Activated CD4-positive, CD25-positive, alpha-beta regulatory T cell treated with anti-CD3 and anti-CD28 coated beads, Interleukin-2, amount 50 U/mL, for 16 hours (primary cell): ENCODE measurements around the gene ADH1B.
"Not testable (repeated sequence)": the region's sequence is repeated elsewhere in the genome, so short reads cannot be mapped to it uniquely, and the experiment has no call there.

Experiments
- DNase-seq: peaks from one replicate; pipeline ENCODE4 v3.0.0-alpha.2; 2020; ENCODE audit warnings: low read depth, low spot score

ADH1B gene

GRCh38 chr4:99324361-99324760, 3.2 kb upstream of the ADH1B start:
- no peak for DNase-seq

- no peak for DNase-seq
These were observed 2.6 kb upstream of the ADH1B start for GRCh38 chr4:99323756-99324155.

- DNase-seq, result not testable (repeated sequence)
These were observed 3.4 kb downstream of the ADH1B start for GRCh38 chr4:99317811-99318210.

- DNase-seq, result no peak
These were observed 3.8 kb downstream of the ADH1B start for GRCh38 chr4:99317354-99317753.

GRCh38 chr4:99315839-99316238, 5.4 kb downstream of the ADH1B start:
- DNase-seq, result no peak

GRCh38 chr4:99314211-99314610, 7.0 kb downstream of the ADH1B start:
- DNase-seq, result no peak

GRCh38 chr4:99310389-99310788, 10.8 kb downstream of the ADH1B start:
- DNase-seq, result no peak

GRCh38 chr4:99305638-99306400, 15.4 kb downstream of the ADH1B start:
- no peak for DNase-seq

GRCh38 chr4:99301376-99302164, 19.6 kb downstream of the ADH1B start:
- DNase-seq, result no peak

- no peak for DNase-seq
These were observed 20.3 kb downstream of the ADH1B start for GRCh38 chr4:99300934-99301333.

- DNase-seq, result no peak
These were observed 27.8 kb downstream of the ADH1B start for GRCh38 chr4:99293357-99293756.

GRCh38 chr4:99290848-99291786, 30.1 kb downstream of the ADH1B start, which contains the start of gene ADH1A:
TSS of gene ADH1A (minus strand) at chr4:99290985. CDS start at chr4:99290914, 71 bp downstream.
- no peak for DNase-seq

GRCh38 chr4:99285387-99285786, 35.8 kb downstream of the ADH1B start:
- no peak for DNase-seq

- DNase-seq, result no peak
These were observed 38.5 kb downstream of the ADH1B start for GRCh38 chr4:99282731-99283130.

- no peak for DNase-seq
These were observed 39.9 kb downstream of the ADH1B start for GRCh38 chr4:99281261-99281660.

GRCh38 chr4:99276417-99276816, 44.8 kb downstream of the ADH1B start:
- no peak for DNase-seq

GRCh38 chr4:99275885-99276284, 45.3 kb downstream of the ADH1B start:
- no peak for DNase-seq

- no peak for DNase-seq
These were observed 46.2 kb downstream of the ADH1B start for GRCh38 chr4:99275050-99275449.

GRCh38 chr4:99273704-99274103, 47.5 kb downstream of the ADH1B start:
- no peak for DNase-seq

GRCh38 chr4:99264927-99265326, 56.3 kb downstream of the ADH1B start:
- DNase-seq, result no peak
